COLO668 (cell line): ENCODE results near the gene RAB33A.
"Not testable (repeated sequence)": the region's sequence is repeated elsewhere in the genome, so short reads cannot be mapped to it uniquely, and the experiment has no call there.

ENCODE experiments used
- DNase-seq: peaks from one replicate; lab custom pipeline; 2025; ENCODE audit not compliant: unreplicated experiment; lab: John Stamatoyannopoulos, UW

RAB33A gene

DNA sequence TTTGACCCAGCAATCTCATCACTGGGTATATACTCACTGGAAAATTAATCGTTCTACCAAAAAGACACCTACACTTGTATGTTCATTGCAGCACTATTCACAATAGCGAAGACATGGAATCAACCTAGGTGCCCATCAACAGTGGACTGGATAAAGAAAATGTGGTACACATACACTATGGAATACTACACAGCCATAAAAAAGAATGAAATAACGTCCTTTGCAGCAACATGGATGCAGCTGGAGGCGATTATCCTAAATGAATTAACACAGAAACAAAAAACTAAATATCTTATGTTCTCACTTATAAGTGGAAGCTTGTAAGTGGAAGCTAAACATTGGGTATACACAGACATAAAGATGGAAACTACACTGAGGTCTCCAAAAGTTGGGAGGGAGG is 59.4 kb downstream of the RAB33A start:
- DNase-seq = not testable (repeated sequence)
